Fibroblast of the aortic adventitia (primary cell): ENCODE measurements around the gene HSD11B1L. TPM values are rescaled to one million over a fixed set of nuclear protein-coding genes. Genes with fewer than 3 reads are reported as not detected.

Experiments used
- DNase-seq: peaks from one replicate; pipeline ENCODE4 v3.0.0-alpha.2; 2010; ENCODE audit warnings: low read depth
- H3K4me3 ChIP-seq: 2 replicates; pipeline ENCODE4 v1.5.1; 2011; ENCODE audit warnings: low read depth, mild to moderate bottlenecking, control low read depth, low read length, moderate library complexity
- total RNA-seq: library from RNA; depleted of rRNA; stranded (reverse); fragments of >200 nt; gene quantifications from 2 replicates; pipeline ENCODE4 v1.2.3, GENCODE V29; 2012; ENCODE audit warnings: low replicate concordance
- TF ChIP-seq, protein P1 (sequence below): IDR thresholded peaks from 2 replicates; pipeline ENCODE4 v1.5.1; 2011; ENCODE audit warnings: mild to moderate bottlenecking, low read length, control low read depth, inconsistent platforms; ENCODE audit not compliant: insufficient read depth

Gene HSD11B1L, protein sequence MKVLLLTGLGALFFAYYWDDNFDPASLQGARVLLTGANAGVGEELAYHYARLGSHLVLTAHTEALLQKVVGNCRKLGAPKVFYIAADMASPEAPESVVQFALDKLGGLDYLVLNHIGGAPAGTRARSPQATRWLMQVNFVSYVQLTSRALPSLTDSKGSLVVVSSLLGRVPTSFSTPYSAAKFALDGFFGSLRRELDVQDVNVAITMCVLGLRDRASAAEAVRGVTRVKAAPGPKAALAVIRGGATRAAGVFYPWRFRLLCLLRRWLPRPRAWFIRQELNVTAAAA
- total RNA-seq: 10.8 and 17.2 TPM in 2 replicates

DNA sequence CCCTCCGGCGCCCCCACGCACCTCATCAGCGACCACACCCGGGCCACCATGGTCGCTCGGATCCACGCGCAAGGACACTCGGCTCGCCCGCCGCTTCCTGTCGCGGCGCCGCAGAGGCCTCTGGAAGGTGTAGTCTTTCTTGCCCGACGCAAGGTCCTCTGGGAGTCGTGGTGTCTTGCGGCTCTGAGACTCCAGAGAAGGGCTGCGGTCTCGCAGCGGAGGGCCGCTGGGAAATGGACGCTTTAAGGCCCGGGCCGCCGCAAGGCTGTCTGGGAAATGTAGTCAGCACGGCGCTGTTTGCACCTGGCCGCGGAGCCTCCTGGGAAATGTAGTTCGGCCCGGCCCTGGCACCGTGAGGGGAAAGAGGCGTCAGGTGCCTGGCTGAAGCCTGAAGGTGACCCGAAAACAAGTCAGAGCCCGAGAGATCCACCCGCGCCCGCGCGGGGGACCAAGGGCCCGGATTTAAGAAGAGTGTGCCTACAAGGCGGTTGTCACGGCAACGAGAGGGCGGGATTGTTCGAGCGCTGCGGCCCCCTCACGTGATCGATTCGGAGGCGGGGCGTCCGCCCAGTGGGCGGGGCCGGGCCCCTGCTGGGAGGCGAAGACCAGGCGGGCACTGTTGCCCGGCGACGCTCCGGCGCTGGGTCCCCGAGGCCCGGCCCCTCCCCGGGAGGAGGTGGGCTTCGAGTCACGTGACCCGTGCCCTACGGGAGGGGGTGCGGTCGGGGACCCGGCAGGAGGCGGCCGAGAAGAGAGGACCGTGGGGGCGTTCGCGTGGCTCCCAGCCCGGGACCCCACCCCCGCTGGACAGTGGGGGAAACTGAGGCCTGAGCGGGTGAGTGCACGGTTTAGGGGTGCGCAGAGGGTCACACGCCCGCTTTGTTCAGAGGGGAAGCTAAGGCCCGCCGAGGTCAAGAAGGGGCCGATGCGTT is at the start of gene HSD11B1L, which contains the start of gene MICOS13:
Gene HSD11B1L, plus strand, starts transcription at position 591 of the 932 bp plus-strand sequence. CDS start 3,806 bp downstream, outside the sequence.
Gene MICOS13, minus strand, starts transcription at position 80 of the 932 bp plus-strand sequence. Its CDS starts 30 bp downstream, at position 50.
- DNase-seq: peak; percentile 99
- TF ChIP-seq, protein P1, sequence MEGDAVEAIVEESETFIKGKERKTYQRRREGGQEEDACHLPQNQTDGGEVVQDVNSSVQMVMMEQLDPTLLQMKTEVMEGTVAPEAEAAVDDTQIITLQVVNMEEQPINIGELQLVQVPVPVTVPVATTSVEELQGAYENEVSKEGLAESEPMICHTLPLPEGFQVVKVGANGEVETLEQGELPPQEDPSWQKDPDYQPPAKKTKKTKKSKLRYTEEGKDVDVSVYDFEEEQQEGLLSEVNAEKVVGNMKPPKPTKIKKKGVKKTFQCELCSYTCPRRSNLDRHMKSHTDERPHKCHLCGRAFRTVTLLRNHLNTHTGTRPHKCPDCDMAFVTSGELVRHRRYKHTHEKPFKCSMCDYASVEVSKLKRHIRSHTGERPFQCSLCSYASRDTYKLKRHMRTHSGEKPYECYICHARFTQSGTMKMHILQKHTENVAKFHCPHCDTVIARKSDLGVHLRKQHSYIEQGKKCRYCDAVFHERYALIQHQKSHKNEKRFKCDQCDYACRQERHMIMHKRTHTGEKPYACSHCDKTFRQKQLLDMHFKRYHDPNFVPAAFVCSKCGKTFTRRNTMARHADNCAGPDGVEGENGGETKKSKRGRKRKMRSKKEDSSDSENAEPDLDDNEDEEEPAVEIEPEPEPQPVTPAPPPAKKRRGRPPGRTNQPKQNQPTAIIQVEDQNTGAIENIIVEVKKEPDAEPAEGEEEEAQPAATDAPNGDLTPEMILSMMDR: no peak
- peak within 1 kb of the TSS; percentile 94 for H3K4me3 ChIP-seq

DNA sequence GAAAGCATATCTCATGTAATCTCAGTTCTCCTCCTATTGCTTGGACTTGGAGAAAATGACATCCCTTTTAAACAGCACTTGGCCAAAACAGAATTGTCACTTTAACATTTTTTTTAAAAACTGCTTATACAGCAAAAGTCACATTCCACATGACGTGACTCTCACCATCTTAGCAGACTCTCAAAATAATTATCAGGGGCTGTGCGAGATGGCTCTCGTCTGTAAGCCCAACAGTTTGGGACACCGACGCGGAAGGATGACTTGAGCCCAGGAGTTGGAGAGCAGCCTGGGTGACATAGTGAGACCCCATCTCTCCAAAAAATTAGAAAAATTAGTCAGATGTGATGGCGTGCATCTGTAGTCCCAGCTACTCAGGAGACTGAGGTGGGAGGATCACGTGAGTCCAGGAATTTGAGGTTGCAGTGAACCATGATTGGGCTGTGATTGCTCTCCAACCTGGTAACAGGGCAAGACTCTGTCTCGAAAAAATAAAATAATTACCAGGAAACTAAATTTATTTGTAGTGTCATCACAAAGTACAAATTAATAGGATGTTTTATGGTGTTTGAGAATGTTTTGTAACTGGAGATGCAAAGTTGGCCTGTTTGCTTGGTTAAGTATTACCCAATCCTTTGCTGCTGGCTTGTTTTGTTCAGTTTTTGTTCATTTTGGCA is 49.1 kb upstream of the HSD11B1L start:
- TF ChIP-seq, protein P1: no peak
- DNase-seq: peak; percentile 53
- no peak overlapping the region for H3K4me3 ChIP-seq

DNA sequence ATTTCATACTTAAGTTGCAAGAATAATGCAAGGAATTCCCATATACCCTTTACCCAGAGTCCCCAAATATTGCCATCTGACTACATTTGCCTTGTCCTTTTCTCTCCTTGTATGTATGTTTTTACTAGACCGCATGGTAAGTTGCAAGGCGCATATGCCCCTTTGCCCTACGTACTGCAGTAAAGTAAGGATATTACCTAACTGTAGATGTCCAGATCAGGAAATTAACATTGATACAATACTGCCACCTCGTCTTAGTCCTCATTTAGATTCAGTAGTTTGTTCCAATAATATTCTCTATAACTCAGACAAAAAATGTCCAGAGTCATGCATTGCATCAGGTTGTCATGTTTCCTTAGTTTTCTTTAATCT is 48.6 kb upstream of the HSD11B1L start:
- TF ChIP-seq, protein P1: no peak
- no peak overlapping the region for H3K4me3 ChIP-seq
- DNase-seq: no peak

DNA sequence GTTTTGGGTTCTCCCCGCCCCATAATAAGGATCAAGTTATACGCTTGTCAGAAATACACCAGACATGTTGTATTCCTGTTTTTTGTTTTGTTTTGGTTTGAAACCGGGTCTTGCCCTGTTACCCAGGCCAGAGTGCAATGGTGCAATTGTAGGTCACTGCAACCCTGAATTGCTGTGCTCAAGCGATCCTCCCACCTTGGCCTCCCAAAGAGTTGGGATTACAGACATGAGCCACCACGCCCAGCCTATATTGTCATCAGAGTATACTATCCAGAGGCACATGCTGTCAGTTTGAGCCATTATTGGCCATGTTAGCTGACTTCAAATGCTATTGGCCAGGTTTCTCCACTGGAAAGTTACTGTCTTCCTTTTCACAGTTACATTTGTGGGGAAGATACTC is 48.2 kb upstream of the HSD11B1L start:
- no peak overlapping the region for H3K4me3 ChIP-seq
- no peak for DNase-seq
- TF ChIP-seq, protein P1: no peak

DNA sequence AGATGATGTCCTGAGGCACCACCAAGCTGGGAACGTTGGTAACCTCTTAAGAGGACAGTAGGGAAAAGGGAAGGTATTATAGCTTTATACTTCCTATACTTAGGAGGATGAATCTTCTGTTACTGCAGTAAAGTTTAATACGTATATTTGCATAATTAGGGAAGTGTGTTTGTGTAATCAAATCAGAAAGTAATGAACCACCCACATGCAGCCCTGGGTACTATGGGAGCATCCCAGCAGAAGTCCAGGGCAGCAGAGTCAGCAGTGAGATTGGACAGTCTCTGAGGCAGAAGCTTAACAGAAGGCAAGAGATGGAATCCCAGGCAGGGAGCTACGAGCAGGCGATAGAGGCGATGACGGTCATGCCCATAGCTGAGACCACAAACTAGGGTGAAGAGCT is 45.4 kb upstream of the HSD11B1L start:
- no peak overlapping the region for H3K4me3 ChIP-seq
- TF ChIP-seq, protein P1: no peak
- no peak for DNase-seq

DNA sequence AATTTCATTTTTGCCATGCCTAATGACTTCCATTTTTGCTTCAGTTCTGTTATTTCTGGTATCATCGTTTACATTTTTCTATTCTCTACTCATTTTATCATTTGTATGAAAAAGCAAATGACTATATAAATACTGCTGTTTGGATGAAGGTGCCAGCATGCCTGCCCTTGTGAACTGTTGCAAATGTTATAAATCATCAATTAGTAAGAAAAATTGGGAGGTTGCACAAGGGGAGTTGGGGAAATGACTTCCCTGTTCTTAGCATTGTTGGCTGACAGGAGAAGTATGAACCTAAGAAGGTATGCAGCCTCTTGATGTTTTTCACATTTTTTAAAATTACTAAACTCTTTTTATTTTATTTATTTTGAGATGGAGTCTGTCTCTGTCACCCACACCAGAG is 42.9 kb upstream of the HSD11B1L start:
- DNase-seq: peak; percentile 48
- H3K4me3 ChIP-seq: no peak overlapping the region
- TF ChIP-seq, protein P1: no peak
